HCT116 (cell line): Measurements from ENCODE around the gene EME1.

Experiments
- CTCF ChIP-seq, 3 experiments: fragments of 200-600 bp in 1 of 3; sonication (generic) in 1 of 3; IDR thresholded peaks in 2 of 3; conservative IDR thresholded peaks in 1 of 3; 2 replicates each; pipeline ENCODE4 v1.5.1; 2012 to 2017; ENCODE audit warnings: low read depth in 2 of 3, low read length in 2 of 3, antibody characterized with exemption in 1 of 3, borderline replicate concordance in 1 of 3, control low read depth in 1 of 3, mild to moderate bottlenecking in 1 of 3, mixed read lengths in 1 of 3, mixed run types in 1 of 3, moderate library complexity in 1 of 3; ENCODE audit not compliant: insufficient read depth in 1 of 3
- EZH2 ChIP-seq: fragments of 200-600 bp; sonication (generic); IDR thresholded peaks from 2 replicates; pipeline ENCODE4 v1.6.1; 2017; ENCODE audit warnings: antibody characterized with exemption, mixed run types
- POLR2AphosphoS5 ChIP-seq: IDR thresholded peaks from 2 replicates; pipeline ENCODE4 v1.6.1; 2011; ENCODE audit warnings: mild to moderate bottlenecking, low read depth, low read length, moderate library complexity
- ZBTB33 ChIP-seq: IDR thresholded peaks from 2 replicates; pipeline ENCODE4 v1.6.1; 2011; ENCODE audit warnings: mild to moderate bottlenecking, low read length, moderate library complexity; ENCODE audit not compliant: insufficient replicate concordance; ENCODE audit errors: extremely low read depth

- TF ChIP-seq POLR2AphosphoS5 = peak; percentile 45; the same call in 1 of the 2 replicates
- no peak for TF ChIP-seq CTCF (IDR thresholded peaks at IDR 0.05 in 2 of 3, conservative IDR thresholded peaks at IDR 0.05 in 1 of 3; ENCODE audit: borderline replicate concordance in 1 of 3, insufficient read depth in 1 of 3, low read depth in 2 of 3, low read length in 2 of 3)
- TF ChIP-seq ZBTB33 = no peak
- TF ChIP-seq EZH2 = no peak
These were observed 50.6 kb downstream of the EME1 start for GRCh38 chr17:50423553-50424159.
